ENCODE data around the gene BTBD9.

The BTBD9 gene

DNA sequence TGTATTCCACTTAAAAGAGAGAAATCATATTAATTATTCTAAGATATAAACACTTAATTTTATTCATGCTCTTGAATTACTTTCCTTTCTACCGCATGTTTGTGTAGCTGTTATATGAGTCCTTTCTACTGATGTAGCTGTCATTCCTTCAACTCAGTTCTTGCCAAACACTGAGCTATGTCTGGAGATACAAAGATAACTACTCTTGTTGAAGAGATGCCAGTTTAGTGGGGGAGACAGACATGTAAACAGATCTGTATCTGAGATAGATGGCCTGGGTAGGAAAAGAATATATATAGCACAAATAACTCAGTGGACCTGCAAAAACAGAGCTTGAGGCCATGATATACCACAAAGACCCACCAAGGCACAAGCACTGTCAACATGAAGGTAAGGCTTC lies 157.3 kb downstream of the BTBD9 start:
- no peak for DNase-seq

- DNase-seq = no peak
These were observed 157.9 kb downstream of the BTBD9 start for GRCh38 chr6:38481851-38482250.

DNA sequence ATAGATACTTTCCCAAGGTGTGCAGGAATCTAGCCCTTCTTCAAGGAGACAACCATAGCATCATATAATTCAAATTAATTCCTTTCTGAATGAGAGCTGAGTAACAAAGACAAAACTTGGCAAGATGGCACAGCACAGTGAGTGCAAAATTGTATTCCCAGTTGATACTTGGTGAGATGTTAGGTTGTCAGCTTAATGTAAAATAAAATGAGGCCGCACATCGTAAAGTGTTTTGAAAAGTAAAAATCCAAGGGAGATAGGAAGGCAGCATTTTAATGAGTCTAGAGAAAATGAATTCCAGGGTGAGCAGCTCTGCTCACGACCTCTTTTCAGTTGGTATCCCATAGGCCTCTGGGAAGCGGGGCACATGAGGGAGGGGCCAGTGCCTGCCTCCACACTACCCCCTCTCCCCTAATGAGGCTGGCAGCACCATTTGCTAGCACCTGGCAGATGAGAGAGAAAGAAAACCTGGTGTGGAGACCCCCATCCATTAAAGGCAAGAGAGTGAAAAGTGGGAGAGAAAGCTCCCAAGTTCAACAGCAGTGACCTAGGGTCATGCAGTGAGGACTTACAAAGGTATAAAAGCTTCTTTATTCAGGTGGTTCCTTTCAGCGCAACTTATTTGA lies 158.4 kb downstream of the BTBD9 start:
- DNase-seq = no peak

DNA sequence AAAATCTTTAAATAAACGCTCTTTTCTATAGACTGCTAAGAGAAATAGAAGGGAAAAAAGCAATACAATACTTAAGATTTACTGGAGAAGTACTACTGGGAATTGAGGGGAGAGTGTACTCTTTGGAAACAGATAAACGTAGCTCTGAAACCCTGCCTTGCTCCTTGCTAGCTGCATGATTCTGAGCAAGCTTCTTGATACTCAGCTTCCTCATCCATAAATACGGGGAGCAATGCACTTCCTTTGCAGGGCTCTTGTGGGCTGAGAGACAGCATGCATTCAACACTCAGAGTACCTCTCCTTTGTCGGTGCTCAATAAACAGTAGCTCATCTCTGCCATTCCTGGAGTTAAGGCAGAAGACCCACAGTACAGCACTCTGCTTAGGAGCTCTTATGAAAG lies 159.7 kb downstream of the BTBD9 start:
- DNase-seq = no peak

DNA sequence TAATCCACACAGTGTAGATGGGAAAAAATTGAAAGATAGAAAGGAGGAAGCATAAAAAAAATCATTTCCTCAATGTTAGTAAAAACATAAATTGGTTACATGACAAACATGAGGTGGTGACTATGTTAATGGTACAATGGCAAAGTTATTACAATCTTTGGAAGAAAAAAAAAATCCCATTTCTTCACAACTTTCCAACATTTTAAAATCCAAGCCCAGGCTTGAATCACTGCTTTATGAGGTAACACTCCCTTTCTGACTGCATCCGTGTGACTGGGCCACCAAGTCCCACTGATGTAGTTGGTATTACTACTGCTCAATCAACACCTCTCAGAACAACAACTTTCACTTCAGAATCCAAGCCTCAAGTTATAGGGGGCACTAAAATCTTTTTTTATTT lies 160.4 kb downstream of the BTBD9 start:
- DNase-seq = no peak

- no peak for DNase-seq
These were observed 162.0 kb downstream of the BTBD9 start for GRCh38 chr6:38477680-38478260.

DNA sequence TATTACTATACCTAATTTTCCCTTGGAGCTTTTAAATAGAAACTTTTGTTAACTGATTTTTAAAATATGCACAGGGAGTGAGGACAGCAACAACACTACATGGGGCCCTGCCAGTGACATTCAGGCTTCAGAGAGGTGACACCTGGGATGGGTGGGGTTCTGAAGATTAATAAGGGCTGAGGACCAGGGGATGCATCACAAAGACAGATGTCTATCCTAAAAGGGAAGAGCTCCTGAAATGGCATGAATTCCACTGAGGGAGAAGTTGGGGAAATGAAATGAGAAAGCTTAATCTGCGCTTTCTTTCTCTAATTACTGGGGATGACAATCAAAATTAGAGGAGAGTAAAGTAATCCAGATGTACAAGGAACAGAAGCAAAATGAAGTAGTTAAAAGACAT lies 162.8 kb downstream of the BTBD9 start:
- DNase-seq = no peak

GRCh38 chr6:38476141-38476540 lies 163.6 kb downstream of the BTBD9 start:
- no peak for DNase-seq

DNA sequence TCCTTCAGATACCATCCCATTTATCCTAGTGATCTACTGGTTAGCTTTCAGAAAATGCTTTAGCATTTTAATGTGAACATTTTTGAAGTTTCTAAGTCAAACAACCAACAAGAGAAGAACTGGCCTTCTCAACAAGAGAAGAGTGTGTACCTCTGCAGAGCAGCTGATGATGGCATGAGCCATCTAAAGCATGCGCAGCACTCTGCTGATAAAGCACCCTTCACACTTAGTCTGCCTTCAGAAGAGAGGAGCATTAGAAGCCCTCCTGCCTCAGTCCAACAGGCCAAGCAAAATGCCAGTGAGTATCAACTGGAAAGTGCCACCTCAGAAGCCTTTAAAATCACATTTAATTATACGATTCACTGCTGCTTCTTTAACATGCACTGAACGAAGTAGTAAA lies 169.2 kb downstream of the BTBD9 start:
- no peak for DNase-seq

- DNase-seq = no peak
These were observed 172.2 kb downstream of the BTBD9 start for GRCh38 chr6:38467566-38467965.

GRCh38 chr6:38460186-38460585 lies 179.5 kb downstream of the BTBD9 start:
- DNase-seq = no peak

- DNase-seq = no peak
These were observed 180.4 kb downstream of the BTBD9 start for GRCh38 chr6:38459291-38459690.

GRCh38 chr6:38453861-38454260 lies 185.9 kb downstream of the BTBD9 start:
- no peak for DNase-seq

GRCh38 chr6:38452816-38453660 lies 186.7 kb downstream of the BTBD9 start:
- DNase-seq = no peak

DNA sequence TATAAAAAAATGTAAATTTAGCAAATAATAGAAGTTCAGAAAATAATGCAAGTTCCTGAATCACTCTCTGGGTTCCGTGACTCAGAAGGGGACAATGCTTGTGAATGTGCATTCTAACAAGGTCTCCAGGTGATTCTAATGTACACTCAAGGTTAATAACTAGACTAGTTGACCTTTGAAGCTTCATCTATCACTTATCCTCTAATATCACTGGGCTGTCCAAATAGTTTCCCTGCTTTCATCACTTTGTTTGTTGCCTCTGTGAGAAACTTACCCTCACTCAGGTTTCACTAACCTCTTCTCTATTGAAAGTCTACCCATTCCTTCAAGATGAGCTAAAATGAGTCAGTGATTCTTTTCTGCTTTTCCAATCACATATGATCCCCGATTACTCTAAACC lies 189.0 kb downstream of the BTBD9 start:
- DNase-seq = no peak

GRCh38 chr6:38445925-38446324 lies 193.8 kb downstream of the BTBD9 start:
- no peak for DNase-seq

GRCh38 chr6:38445336-38445735 lies 194.4 kb downstream of the BTBD9 start:
- DNase-seq = no peak

DNA sequence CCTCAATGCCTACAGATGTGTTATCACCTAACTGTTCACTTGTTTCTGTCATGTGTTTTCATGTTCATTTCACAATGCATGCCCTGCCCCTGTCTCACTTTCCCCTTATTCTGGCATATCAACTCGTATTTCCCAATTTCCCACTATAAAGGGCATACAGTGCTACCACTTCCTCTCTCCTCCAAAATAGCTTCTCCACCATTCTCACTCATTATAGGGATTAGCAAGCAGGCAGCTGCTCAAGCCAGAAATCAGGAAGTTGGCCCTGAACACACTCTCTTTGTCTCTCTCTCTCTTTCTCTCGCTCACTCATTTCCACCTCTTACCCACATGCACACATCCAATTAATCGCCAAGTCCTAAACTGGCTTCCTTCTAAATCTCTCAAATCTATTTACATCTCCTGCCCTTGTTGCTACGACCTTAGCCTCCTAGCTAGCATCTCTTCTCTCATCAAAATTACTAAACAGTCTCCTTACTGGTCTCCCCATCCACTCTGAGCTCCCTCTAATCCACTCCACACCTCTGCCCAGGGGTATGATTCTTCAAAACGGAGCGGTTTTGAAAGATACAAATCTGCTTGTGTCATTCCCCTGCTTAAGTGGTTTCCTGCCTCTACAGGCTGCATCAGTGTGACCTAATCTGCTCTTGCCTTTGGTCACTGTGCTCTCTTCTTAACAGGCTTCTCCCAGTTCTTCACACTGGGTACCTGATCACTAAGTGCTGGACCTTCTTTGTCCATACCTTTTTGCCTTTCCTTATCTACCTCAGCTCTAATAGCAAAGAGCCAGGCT lies 196.2 kb downstream of the BTBD9 start:
- DNase-seq = peak in 5 of 56 donors; percentile 2 to 12 (median 5)

- DNase-seq = no peak
These were observed 201.6 kb downstream of the BTBD9 start for GRCh38 chr6:38438097-38438496.

GRCh38 chr6:38436726-38437465 lies 202.8 kb downstream of the BTBD9 start:
- DNase-seq = no peak

GRCh38 chr6:38435330-38435729 lies 204.4 kb downstream of the BTBD9 start:
- DNase-seq = no peak

All from nucleus accumbens (tissue), 56 donors.